Umbilical cord (tissue), 2 donors: ENCODE measurements around the gene HSF4. TPM values are rescaled to one million over a fixed set of nuclear protein-coding genes. Genes with fewer than 3 reads are reported as not detected.
"Not testable (repeated sequence)": the region's sequence is repeated elsewhere in the genome, so short reads cannot be mapped to it uniquely, and the experiment has no call there.

ENCODE experiments used
- DNase-seq: peaks from one replicate; pipeline ENCODE4 v3.0.0-alpha.2; 2015; ENCODE audit warnings: low spot score
- total RNA-seq: library from RNA; depleted of rRNA; stranded (reverse); fragments of >200 nt; gene quantifications from one replicate; pipeline ENCODE4 v1.2.3, GENCODE V29; 2014; ENCODE audit warnings: low replicate concordance; ENCODE audit not compliant: insufficient read depth

The HSF4 gene
- 17.3 TPM for total RNA-seq

DNA sequence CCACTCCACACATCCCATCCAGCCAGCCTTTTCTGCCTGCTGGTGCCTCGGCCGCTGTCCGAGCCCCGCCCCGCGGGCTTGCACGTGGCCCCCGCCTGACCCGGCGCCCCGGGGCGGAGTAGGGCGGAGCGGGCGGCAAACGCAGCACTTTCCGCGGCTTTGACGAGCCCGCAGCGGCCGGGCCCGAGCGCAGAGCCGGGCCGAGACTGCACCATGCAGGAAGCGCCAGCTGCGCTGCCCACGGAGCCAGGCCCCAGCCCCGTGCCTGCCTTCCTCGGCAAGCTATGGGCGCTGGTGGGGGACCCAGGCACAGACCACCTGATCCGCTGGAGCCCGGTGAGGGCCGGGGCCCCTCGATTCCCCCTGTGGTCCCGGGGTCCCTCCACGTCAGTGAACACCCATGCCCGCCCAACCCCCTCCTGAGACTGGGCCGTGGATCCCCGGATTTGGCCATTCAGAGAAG lies at the start of gene HSF4:
Gene HSF4, plus strand, starts transcription at position 147 of the 463 bp plus-strand sequence. Its CDS starts 67 bp downstream, at position 214.
- DNase-seq, result peak; percentile 32

GRCh38 chr16:67114793-67115192 lies 49.8 kb upstream of the HSF4 start:
- DNase-seq, result peak; percentile 20

GRCh38 chr16:67115639-67116038 lies 48.9 kb upstream of the HSF4 start:
- no peak for DNase-seq

DNA sequence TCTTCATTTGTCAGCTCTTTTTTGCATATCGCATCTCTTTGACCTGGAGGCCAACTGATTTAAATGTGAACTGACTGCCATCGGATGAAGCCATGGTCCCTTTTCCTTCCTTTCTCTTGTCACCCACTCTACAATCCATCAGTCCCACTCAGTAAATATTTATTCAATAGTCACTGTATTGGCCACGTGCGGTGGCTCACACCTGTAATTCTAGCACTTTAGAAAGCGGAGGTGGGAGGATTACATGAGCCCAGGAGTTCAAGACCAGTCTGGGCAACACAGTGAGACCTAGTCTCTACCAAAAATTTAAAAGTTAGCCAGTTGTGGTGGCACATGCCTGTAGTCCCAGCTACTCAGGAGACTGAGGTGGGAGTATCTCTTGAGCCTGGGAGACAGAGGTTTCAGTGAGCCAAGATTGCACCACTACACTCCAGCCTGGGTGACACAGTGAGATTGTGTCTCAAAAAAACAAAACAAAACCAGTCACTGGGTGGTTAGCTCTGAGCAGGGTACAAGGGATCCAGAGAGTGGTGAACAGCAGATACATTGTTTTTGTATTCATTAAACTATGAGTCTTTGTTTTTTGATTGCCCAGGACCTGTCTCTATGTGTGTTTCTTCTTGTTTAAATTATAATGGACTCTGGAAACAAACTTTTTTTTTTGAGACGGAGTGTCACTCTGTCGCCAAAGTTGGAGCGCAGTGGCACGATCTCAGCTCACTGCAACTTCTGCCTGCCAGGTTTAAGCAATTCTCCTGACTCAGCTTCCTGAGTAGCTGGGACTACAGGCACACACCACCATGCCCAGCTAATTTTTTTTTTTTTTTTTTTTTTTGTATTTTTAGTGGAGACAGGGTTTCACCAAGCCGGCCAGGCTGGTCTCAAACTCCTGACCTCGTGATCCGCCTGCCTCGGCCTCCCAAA lies 47.9 kb upstream of the HSF4 start:
- no peak for DNase-seq

GRCh38 chr16:67117716-67118115 lies 46.8 kb upstream of the HSF4 start:
- DNase-seq, result no peak

DNA sequence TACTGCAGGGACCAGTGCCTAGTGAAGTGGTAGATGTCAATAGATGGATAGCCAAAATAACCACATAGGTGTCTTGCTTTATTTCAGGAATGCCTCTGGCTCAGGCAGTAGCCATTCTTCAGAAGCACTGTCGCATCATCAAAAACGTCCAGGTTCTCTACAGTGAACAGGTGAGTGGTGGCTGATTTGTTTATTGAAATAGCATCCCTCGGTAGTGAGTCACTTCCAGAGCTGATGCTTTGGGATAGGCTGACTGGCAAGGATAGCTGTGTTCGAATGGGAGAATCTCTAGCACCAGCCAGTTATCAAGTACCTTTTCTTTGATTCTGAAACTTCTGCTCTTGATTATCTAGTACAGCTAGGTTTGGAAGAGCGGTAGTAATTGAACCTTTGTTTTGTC lies 44.5 kb upstream of the HSF4 start:
- no peak for DNase-seq

GRCh38 chr16:67122799-67123198 lies 41.7 kb upstream of the HSF4 start:
- not testable (repeated sequence) for DNase-seq

DNA sequence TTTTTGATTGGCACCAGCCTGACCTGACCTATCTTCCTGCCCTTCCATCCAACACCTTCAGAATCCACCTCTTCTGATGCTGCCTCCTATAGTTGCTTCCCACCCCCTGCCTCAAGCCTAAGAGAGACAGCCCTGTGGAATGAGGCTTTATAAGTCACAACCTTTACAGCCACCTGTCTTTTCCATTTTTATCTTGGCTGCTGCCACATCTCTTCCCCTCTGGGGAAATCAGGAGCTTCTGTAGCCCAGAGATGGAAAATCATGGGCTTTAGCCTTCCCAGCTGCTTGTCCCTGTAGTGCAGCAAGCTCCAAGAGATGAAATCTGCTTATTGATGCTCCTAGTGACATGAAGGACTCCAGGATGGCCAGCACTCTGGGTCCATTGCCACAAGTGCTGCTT lies 36.1 kb upstream of the HSF4 start:
- no peak for DNase-seq

DNA sequence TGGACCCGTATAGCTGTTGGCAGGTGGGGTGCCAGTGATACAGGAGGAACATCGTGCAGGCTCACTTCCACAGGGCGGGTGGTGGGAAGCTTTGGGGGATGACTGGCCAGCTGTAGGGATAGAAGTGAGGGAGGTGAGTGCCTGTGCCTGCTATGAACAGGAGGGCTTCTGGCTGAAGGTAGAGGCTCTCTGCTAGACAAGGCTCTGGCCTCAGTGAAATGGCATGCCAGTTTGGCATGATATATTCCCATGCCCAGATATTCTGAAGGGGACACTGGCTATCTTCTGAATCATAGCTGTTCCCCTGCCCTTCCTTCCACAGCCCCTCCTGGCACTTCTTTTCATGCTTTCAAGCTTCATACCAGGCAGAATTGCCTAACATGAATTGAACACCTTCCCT lies 35.7 kb upstream of the HSF4 start:
- DNase-seq, result no peak

- no peak for DNase-seq
Measured at GRCh38 chr16:67129422-67129821, 35.1 kb upstream of the HSF4 start.

DNA sequence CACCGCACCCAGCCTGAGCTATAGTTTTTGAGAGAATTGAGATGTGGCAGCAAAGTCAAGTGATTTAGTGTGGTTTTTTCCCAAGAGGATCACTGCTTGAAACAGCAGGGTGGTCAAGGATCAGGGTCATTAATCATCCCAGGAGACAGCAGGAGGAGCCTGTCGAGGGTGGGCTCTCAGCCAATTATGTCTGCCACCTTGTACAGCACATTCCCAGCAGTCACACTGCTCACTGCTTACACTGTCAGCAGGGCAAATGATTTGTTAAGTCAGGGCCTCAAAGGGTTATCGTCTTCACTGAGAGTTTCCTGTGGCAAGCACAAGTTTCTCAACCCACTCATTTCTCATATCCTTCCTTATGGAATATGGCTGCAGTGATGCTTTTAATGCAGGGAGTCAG lies 26.9 kb upstream of the HSF4 start:
- DNase-seq, result no peak

- no peak for DNase-seq
Measured at GRCh38 chr16:67141391-67141790, 23.2 kb upstream of the HSF4 start.

DNA sequence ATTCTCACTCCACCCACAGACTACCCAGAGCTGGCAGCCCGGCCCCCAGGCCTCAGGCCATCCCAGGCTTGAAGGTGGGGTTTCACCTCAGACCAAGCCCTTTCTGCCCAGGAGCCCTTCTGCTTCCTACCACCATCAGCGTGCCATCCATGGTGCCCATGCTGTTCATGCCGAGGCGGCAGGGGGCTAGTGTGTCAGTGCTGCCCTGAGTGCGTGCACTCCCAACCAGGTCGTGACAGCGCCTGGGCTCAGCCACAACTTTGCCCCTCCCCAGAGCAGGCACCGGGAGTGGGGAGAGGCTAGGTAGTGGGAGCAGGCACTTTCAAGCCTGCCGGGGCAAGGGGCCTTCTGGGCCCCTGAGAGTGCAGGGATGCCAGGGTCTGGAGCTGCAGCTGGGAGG lies 22.2 kb upstream of the HSF4 start:
- no peak for DNase-seq

DNA sequence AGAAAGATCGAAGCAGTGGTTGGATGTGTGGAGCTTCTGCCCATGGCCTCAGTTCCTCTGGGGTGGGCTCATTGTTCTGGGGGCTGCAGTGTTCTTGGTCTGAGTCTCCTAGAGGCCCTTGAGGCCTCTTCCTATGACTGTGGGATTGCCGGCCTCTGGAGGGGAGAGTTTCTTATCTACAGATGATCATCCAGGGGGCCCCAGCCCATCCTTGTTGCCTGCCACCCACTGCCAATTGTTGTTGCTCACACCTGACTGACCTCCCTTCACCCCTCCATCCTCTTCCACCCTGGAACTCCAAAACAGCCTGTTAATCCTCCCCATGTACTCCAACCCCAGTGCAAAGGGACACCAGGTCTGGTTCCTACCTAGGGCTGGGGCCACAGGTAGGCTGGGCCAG lies 19.6 kb upstream of the HSF4 start:
- DNase-seq, result no peak

DNA sequence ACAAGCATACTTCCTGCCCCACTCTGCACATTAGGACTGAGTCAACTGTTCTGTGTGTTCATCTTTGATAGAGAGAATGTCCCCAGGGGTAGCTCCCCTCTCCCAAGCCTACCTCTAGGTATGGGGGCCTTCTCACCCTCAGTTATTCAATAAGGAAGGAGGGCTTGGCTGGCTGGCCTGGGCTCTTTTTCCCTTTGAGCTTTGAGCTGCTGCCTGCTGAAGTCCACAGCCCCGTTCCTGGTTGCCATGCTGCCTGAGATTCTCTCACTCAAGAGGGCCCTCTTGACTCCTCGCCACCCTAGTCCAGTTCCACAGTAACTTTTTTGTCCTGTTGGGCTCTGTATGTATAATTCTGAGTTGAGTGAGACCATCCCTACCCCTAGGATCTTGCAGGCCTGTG lies 18.8 kb upstream of the HSF4 start:
- DNase-seq, result no peak

DNA sequence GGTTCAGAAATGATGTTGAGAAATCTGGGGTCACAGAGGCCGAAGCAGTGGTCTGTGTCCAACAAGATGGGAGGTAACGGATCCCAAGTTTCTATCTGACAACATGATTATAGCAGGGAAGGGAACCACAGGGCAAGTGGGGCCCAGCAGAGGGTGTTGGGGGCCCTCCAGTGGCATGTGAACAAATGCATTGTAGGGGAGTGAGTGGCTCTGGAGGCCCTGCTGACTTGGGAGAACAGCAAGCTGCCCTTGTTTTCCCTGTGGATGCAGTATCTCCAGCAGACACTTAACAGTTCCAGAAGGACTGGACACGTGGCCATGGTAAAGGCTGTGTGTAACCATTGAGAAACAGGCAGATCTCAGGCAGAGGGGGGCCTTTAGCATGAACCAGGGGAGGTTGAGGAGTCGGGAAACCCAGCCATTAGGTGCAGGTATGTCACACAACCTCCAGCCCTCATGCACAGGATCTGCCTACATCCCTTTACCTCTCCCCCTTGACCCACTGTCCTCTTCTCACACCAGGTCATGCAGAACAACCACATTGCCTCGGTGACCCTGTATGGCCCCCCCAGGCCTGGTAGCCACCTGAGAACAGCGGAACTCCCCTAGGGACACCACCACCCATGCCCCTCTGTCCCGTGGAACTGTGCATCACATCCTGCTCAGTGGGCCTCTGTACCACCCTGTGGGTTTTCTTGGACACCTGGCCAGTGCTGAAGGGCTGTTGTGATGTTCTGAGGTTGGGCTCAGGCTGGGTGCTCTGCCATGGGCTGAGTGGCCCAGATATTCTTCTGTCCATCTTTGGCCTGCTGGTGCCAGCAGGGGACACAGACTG lies 17.8 kb upstream of the HSF4 start:
- DNase-seq, result no peak

DNA sequence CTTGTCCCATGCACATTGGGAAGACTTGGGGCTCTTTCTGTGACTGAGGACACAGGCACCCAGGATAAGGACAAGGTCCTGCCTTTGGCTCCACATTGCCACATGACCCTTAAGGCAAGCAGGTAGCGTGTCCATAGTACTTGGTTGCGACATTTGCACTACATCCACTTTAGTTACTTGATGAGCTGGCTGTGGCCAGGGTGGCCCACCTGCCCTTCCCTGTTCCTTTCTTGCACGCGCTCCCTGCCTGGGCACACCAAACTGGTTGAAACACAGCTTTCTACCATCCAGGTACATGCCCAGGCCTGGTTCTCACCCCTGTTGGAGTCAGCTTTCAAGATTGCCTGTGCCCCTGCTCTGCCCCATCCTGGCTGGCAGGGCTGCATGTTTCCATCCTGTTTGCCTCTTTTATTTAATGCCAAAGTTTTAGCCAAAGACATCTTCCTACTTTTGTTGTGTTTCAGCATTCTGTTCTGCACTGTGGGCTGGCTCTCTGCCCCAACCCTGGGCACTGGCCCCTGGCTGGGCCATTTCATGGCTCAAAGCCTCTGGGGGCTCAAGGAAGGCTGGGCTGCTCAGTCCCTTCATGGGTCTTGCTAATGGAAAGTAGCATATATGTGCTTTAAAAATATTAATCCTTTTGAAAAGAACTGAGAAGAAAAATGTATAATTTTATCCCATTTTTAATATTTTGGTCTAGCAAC lies 17.0 kb upstream of the HSF4 start:
- no peak for DNase-seq

GRCh38 chr16:67148221-67148620 lies 16.3 kb upstream of the HSF4 start:
- no peak for DNase-seq

DNA sequence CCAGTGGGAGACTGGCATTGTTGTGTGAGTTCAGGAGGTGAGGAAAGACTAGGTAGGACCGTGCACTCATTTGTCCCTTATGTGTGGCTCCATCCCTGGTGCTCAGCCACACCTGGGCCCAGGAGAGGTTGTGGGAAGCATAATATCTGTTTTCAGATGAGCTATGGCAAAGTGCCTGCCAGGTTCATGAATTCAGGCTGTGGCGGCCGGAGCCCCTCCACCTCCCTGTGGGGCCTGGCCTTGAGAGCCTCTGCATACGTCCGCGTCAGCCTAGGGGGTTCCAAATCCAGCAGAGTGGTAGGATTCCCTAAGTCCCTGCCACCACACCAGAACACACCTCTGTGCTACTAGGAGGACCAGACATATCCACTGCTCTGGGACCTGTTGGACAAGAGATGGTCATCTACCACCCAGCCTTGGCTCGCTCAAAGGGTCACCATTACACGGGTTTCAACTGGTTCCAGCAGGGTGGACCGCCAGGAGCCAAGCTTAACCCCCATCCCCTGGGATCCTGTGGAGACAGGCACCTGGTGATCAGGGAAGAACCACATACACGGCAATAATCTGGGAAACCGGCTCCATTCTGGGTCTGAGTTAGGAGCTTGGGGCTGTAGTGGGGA lies 15.8 kb upstream of the HSF4 start:
- DNase-seq, result no peak

GRCh38 chr16:67149276-67150046 lies 15.1 kb upstream of the HSF4 start:
- DNase-seq, result no peak
